Measurements from ENCODE around the gene MAMLD1. TPM values are rescaled to one million over a fixed set of nuclear protein-coding genes. Genes with fewer than 3 reads are reported as not detected.
"Not testable (repeated sequence)": the region's sequence is repeated elsewhere in the genome, so short reads cannot be mapped to it uniquely, and the experiment has no call there.

Gene MAMLD1
- total RNA-seq, 4 donors from 2014 or later, result 4.5 to 10.3 (median 6.2) TPM

GRCh38 chrX:150334981-150335380, 28.1 kb upstream of the MAMLD1 start:
- TF ChIP-seq CTCF (IDR thresholded peaks at IDR 0.05), result no peak
- ATAC-seq (ENCODE audit: low FRiP score) (no peak), DNase-seq (ENCODE audit: low spot score) (no peak)

GRCh38 chrX:150337026-150337425, 26.1 kb upstream of the MAMLD1 start:
- TF ChIP-seq CTCF (IDR thresholded peaks at IDR 0.05), result no peak
- DNase-seq (ENCODE audit: low spot score), result no peak

DNA sequence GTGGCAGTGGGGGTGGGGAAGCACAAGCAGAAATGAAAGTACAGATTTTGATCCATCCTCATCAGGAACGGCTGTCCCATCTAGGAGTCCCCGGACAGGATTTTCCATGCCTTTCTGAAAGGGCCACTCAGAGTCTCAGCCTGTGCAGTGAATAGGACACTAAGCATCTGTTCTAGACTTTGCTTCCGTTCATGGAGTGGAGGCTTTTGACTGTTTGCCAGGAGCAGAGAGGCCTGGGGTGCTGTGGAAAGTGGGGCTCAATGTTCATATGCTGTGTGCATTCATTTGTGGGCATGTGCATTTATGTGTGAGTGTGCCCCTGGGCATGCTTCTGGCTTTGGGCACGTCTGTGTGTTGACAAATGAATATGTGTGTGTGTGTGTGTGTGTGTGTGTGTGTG, 25.6 kb upstream of the MAMLD1 start:
- no peak for DNase-seq (ENCODE audit: low spot score)
- no peak for ATAC-seq (ENCODE audit: low FRiP score)
- no peak for TF ChIP-seq CTCF (IDR thresholded peaks at IDR 0.05)

More at GRCh38 chrX:150337026-150337425, 26.1 kb upstream of the MAMLD1 start:
- no peak for ATAC-seq (ENCODE audit: low FRiP score)

DNA sequence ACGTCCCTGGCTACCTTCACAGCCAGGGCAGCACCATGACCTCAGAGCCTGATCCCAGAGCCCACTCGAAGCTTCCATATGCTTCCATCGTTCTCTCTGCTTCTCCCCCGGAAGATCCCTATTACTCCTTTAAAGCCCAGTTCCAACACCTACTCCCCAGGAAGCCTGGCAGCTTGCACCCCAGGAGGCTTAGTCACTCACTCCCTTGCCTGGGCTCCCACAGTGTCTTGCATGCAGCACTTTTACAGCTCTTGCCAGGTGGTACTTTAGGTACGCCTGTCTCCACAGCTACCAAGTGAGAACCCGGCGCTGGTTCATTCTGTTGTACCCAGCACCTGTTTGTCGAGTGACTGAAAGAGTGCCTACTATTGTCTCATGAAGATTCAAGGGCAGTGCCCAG, 24.5 kb upstream of the MAMLD1 start:
- ATAC-seq (ENCODE audit: low FRiP score) (no peak), DNase-seq (ENCODE audit: low spot score) (no peak)
- no peak for TF ChIP-seq CTCF (IDR thresholded peaks at IDR 0.05)

GRCh38 chrX:150339736-150340135, 23.4 kb upstream of the MAMLD1 start:
- TF ChIP-seq CTCF (IDR thresholded peaks at IDR 0.05), result no peak
- ATAC-seq (ENCODE audit: low FRiP score), result no peak
- DNase-seq (ENCODE audit: low spot score), result no peak

GRCh38 chrX:150340326-150340725, 22.8 kb upstream of the MAMLD1 start:
- not testable (repeated sequence) for ATAC-seq (ENCODE audit: low FRiP score)

GRCh38 chrX:150347471-150347870, 15.6 kb upstream of the MAMLD1 start:
- DNase-seq (ENCODE audit: low spot score) (no peak), ATAC-seq (ENCODE audit: low FRiP score) (no peak)
- TF ChIP-seq CTCF (IDR thresholded peaks at IDR 0.05), result no peak

More at GRCh38 chrX:150340326-150340725, 22.8 kb upstream of the MAMLD1 start:
- not testable (repeated sequence) for DNase-seq (ENCODE audit: low spot score)

DNA sequence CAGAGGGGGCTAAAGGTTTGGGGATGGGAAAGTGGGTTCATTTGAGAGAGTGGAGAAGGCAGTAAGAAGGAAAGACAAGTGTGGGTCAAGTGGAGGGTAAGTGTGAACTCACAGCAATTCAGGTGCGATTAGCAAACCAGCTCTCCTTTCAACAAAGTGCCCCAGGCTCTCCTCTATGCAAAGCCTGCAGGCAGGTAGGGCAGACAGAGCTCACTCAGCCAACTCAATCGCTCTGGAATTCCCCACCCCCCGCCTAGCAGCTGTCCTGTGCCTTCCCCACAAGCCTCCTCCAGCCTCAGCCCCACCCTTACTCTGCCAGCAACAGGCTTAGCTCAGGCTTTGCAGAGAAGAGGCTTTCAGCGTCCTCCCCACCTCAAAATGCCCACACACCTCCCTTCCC, 14.8 kb upstream of the MAMLD1 start:
- TF ChIP-seq CTCF (IDR thresholded peaks at IDR 0.05), result no peak
- no peak for DNase-seq (ENCODE audit: low spot score)
- no peak for ATAC-seq (ENCODE audit: low FRiP score)

Measured in omental fat pad (tissue), 4 donors.